Stimulated activated CD4-positive, alpha-beta T cell treated with anti-CD3 and anti-CD28 coated beads, Interleukin-12 subunit alpha, Interleukin-12 subunit beta, amount 100 ng/mL, for 48 hours (primary cell): ENCODE data around the gene ARFIP1.
"Not testable (repeated sequence)": the region's sequence is repeated elsewhere in the genome, so short reads cannot be mapped to it uniquely, and the experiment has no call there.

Source experiments
- DNase-seq, 3 donors: peaks; one replicate each; pipeline ENCODE4 v3.0.0-alpha.2; 2020; ENCODE audit warnings: low read depth in 2 of 3, low spot score in 1 of 3

Gene ARFIP1

DNA sequence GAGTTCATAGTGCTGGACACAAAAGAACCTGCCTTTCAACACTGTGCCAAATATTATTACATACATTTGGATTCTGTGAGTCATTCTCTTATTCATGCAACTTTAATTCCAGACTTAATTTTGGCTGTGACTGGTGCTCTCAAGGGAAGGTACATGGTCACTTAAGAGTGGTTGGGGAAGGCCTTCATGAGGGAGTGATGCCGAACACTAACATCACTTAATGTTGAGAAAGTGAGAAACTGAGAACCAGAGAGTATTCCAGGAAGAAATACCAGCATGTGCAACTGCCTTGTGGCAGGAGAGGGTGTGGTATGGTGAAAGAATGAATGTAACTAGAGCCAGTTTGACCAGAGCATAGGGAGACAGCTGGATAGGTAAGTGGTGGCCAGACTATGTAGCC, 114.9 kb downstream of the ARFIP1 start:
- no peak for DNase-seq

DNA sequence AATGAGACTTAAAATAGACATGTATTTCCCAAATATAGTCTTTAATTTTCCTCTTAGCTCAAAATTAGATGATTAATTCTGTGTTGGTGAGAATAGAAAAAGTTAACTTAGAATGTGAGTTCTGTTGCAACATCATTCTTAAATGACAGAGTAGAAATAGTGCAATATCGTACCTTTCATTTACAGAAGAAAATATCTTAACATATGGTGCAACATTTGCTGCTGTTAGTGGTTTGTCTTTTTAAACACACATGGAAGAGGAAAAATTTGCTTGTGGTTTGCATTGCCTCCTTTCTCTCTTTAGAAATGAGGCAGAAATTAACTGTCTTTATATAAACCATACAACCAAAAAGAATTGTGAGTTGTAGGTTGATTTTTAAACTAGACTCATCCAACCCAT, 117.1 kb downstream of the ARFIP1 start:
- no peak for DNase-seq

DNA sequence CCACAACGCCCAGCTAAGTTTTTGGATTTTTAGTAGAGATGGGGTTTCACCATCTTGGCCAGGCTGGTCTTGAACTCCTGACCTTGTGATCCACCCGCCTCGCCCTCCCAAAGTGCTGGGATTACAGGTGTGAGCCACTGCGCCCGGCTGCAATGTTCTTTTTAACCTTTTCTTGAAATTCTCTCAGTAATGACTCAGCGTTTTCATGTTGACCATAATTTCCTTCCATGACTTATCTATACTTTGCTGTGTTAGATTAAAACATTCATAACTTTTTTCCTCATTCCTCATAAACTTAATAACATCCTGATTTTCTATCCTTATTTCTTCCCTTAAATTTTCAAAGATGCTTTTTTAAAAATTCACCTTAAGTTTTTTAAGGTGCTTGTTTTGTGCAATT, 118.4 kb downstream of the ARFIP1 start:
- DNase-seq, result not testable (repeated sequence)

DNA sequence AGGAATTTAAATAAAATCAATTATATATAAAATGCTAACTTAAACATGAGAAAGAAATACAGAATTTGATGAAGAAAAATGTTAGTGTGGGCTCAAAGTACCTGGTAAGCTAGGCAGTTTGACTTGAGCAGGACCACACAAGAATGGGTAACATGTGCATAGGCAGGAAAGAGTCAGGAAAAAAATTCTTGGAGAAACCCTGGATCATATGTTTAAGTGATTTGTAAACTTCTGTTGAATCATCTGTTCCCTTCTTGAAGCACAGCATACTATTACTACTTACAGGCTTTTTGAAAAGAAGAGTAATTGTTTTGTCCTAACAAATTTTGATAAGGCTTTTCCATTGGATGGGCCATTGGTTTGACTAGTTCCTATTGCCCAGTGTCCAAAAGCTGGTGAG, 118.9 kb downstream of the ARFIP1 start:
- no peak for DNase-seq

DNA sequence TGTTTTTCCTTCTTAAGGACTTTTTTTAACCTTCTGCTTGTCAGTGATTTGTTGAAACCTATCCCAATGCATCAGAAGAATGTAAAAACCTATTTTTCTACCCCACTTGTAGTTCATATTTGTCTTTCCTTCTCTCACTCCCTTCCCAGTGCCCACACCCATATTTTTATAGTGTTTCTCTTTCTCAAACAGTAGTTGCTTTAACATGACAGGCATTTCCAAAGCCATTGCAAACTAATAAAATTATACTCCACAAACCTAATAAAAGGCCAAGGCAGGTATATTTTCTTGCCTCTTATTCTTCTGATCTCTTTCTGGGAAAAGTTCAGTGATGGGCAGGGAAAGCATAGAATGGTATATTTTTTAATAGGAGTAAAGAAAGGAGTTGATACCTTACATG, 120.6 kb downstream of the ARFIP1 start:
- no peak for DNase-seq

DNA sequence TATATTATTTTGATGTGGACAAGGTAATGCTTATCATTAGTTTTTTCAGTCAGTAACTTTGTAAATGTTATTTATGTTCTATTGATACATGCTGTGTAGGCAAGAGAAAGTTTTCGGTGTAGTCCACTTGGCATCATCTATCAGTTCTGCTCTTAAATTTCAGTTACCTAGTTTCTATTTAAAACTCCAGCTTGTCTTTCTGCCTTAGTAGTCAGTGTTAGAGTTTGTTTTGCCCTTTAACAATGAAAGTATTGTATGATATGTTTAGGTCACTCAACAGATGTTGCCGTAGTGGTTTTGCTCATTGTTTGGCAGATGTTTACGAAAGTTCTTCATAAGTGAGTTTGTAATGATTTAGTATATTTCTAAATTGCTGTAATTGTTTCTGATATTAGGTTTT, 121.5 kb downstream of the ARFIP1 start:
- DNase-seq, result no peak

DNA sequence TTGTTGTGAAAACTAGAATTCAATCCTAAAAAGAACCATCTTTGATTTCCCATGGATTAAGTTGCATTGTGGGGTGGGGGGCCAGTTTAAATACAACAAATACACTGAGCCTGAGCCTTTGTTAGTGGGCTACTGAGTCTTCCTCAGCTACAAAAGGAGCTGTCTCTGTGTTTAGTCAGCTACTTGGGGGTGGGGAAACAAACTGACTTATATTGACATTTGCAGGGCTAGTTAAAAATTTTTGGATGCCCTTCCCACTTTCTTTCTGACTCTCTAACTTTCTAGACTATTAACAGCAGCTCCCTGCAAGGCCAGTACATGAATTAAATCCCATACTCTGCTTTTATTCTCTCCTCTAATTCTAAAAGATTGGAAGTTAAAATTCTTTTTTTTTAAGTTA, 123.9 kb downstream of the ARFIP1 start:
- DNase-seq, result no peak

DNA sequence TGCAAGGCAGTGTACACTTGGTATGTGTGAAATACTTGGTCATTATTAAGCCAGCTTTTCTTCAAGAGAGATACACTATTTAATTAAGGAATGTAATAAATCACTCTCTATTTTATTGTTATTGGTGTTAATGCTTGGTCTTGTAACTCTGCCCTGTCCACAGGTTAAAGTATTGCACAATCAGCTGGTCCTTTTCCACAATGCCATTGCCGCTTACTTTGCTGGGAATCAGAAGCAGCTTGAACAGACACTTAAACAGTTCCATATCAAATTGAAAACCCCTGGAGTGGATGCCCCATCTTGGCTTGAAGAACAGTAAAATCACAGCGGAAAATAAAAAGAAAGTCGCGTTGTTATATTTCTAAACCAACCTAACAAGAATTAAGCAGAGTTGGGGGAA, 130.1 kb downstream of the ARFIP1 start:
- DNase-seq, result no peak

DNA sequence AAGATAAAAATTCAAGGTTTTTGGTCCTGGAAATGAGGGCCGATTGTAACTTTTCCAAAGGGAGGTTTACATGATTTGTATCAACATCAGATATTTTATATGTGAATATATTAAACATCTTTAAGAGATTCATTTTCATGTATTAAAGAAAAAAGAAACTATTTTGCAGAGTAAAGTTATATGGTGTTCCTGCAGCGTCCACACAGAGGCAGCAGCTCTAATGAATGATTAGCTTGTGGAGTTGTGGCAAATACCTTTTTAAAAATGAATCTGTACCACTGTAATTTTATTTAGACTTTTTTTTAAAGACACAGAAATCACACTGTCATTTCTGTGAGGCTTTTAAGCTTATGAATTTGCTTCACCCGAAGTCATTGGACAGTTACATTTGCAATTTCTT, 130.8 kb downstream of the ARFIP1 start:
- no peak for DNase-seq

DNA sequence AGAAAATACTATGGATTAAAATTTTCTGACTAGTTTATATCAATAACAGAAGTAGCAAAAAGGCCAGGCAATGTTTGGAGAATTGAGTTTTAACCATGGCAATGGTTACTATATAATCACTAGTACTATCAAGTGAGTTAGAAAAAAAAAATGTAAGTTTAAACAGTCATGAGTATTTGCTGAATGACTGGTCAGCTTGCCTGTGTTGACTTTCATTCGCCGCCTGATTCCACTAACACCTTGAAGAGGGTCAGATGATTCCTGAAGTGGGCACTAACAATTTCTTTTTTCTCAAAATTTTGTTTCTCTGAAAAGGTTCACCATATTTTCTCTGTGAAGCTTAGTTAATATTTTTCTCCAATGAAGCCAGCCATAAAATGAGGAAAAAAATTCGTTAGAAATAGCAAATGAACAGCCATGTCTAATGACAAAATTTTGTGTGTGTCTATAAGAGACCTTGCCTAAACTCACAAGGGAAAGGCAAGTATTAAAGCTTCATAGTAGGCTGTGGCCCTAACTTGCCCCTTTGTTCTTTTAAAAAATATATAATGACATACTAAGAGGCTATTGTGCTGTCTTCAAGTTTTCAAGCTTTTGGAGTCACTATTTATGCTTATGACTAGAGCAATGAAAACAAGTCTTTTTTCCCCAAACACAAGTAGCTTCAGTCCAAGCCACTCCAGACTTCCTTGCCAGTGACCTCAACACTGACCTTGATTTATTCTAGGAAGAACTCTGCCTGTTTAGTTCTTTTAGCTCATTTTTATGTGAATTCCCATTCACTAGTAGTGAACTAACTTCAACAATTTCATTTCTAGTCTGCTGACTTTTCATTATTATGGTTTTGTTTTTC, 138.0 kb downstream of the ARFIP1 start:
- DNase-seq, result no peak

DNA sequence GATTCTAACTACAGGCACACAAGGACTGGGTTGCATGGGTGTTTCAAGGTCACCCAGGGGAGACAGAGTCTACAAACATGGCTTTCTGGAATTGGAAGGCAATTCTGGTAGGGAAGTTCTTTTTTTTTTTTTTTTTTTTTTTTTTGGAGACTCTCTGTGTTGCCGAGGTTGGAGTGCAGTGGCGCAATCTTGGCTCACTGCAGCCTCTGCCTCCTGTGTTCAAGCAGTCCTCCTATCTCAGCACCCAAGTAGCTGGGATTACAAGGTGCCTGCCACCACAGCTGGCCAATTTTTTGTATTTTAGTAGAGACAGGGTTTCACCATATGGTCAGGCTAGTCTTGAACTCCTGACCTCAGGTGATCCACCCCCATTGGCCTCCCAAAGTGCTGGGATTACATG, 140.1 kb downstream of the ARFIP1 start:
- DNase-seq, result no peak

DNA sequence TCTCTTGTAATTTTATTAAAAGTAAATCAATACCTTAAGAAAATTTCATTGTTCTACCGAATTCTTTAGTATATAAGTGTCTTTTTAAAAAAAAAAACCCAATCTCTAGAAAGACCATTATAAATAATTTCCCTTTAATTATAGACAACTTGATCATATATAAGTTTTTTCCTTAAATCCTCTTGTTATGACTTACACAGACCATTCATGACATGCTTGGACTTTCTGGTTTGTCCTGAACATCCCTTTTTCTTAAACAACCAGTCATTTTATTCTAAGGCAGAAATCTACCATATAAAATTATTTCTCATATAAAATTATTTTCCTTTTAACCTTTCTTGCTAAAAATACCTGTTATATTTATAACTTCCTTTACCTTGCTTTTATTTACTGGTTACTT, 141.0 kb downstream of the ARFIP1 start:
- DNase-seq, result no peak

DNA sequence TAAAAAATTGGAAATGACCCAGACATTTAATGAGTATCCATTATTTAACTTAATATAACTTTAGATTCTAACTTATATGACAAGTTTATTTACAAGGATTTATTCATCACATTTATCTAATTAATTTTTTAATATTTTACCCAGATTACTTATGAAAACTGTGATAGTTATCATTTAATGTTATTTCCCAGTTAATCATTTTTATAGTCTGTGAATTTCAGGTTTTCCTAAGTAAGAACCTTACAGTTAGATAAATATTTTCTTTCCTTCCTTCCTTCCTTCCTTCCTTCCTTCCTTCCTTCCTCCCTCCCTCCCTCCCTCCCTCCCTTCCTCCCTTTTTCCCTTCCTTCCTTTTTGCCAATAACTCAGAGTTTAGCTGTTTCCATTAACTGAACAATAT, 141.5 kb downstream of the ARFIP1 start:
- no peak for DNase-seq

DNA sequence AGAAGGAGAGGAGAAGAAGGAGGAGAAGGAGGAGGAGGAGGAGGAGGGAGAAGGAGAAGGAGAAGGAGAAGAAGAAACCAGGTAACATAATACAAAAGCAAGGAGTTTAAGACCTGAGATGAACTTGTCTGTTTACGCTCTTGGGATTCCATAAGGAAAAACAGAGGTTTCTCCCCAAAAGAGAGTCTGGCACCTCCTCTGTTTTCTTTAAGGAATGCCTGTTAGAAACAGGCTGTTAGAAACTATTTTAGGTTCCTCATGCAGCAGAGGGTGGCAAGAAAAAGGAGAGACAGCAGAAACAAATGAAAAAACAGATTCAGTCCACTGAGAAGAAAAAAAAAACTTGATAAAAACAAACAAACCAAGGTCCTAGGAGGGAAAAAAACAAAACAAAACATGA, 146.1 kb downstream of the ARFIP1 start:
- no peak for DNase-seq

DNA sequence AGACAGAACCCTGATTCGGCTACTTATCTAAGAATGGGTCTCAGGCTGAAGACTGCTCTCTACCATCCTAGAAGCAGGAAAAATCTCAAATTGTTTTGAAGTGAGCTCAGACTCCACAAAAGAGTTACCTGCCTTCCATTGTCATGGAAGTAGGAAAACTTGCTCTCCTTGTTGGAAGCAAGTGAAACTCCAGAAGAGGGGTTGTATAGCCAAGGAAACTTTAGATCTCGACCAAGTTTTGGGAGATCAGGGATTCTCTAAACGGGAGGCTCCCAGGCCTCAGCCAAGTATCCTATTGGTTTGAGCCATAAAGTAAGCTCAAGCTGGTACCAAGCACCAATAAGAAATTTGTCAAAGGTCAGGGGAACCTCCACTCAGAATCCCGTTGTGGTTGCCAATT, 147.2 kb downstream of the ARFIP1 start:
- DNase-seq, result no peak

DNA sequence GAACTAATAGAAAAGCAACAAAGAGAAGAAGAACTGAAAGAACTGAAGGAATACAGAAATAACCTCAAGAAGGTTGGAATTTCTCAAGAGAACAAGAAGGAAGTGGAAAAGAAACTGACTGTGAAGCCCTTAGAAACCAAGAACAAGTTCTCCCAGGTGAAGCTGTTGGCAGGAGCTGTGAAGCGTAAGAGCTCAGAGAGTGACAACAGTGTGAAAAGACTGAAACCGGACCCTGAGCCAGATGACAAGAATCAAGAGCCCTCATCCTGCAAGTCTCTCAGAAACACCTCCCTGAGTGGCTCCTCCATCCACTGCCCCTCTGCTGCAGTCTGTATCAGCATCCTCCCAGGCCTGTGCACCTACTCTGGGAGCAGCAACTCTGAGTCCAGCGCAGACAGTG, 148.0 kb downstream of the ARFIP1 start:
- DNase-seq, result no peak

DNA sequence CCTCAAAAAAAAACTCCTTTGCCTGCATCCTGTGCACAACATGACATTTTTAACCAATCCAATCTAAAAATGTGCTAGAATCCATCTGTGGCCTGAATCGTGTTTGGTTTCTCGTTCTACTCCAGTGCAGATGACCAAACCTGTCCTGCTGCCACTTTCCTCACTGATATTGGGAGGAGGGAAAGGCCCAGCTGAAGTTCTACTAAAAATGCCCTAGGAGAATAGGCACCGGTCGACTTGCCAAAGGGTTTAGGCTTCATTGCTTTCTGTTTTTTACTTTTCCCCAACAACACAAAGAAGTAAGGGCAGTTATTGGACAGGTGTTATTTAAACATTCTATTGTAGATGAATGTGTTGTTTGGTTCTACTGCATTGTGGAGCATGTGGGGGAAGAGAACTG, 148.5 kb downstream of the ARFIP1 start:
- DNase-seq, result no peak

DNA sequence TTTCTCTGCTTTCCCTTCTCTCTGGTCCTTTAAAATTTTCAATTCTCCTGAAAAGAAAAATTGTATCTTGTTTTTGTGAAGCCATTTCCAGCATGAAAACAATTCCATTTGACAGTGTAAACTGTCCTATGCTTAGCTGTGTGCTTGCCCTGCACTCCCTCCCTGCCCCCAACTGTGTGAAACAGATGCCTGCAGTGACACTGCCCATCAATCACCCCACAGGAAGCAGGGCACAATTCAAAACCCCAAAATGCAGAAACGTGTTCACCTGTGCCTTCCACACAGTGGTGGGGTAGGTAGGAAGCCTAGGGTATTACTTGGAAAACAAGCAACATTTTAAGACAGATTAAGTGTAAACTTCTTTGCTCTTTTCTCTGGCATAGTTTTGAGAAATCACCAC, 150.1 kb downstream of the ARFIP1 start:
- no peak for DNase-seq

DNA sequence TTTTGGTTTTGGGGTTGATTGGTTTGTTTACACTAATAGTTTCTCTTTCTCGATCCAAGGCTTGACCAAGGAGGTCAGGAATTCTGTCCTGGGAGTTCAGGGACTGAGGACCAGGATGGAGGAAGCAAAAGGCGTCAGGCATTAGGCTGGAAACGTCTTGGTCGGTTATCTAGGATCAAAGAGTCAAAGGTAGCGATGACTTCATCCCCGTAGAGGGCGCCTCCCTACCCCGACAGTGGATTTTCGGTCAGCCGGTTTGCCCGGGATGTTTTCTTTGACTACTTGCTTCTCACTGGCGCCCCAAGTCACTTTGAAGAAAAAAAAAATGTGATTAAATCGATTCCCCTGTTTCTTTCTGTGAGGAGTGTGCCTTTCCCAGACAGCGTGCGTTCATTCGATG, 155.4 kb downstream of the ARFIP1 start:
- DNase-seq, result peak in 1 of 3 donors; percentile 16

DNA sequence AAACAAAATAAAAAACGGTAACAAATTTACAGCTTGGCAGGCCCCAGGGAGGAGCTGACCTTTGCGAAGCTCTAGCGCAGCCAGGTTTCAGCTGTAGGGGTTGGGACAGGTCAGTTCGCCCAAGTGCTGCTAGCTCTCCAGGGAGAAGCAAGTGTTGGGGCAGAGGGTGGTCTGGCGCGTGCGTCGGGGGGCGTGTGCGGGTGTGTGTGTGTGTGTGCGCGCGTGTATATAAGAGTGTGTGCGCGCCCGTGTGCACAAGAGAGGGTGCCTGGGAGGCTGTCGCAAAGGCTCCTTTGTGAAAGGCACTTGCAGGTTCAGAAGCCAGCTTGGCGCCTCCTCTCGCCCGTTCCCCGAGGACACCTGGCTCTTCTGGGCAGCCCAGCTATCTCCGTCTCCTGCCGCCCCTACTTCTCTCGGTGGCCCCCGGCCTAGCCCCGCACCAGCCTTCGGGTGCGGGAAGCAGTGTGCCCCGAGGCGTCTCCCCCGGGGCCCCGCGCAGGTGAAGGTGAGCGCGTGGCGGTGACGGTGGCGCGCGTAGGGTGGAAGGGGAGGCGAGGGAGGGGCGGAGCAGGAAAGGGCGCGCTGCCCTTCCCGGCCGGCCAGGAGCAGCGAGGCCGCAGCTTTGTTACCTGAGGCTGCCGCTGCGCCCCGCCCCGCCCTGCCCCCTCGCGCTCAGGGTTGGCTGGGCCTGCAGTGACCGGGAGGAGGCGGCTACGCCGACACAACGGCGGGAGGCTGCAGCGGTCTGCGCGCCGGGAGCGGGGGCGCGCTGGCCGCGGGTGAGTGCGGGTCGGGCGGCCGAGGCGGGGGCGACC, 156.1 kb downstream of the ARFIP1 start, which contains the start of gene FHDC1:
FHDC1 (plus strand) TSS at position 693 of the 815 bp plus-strand sequence. CDS start 6,735 bp downstream, outside the sequence.
- DNase-seq, result no peak

DNA sequence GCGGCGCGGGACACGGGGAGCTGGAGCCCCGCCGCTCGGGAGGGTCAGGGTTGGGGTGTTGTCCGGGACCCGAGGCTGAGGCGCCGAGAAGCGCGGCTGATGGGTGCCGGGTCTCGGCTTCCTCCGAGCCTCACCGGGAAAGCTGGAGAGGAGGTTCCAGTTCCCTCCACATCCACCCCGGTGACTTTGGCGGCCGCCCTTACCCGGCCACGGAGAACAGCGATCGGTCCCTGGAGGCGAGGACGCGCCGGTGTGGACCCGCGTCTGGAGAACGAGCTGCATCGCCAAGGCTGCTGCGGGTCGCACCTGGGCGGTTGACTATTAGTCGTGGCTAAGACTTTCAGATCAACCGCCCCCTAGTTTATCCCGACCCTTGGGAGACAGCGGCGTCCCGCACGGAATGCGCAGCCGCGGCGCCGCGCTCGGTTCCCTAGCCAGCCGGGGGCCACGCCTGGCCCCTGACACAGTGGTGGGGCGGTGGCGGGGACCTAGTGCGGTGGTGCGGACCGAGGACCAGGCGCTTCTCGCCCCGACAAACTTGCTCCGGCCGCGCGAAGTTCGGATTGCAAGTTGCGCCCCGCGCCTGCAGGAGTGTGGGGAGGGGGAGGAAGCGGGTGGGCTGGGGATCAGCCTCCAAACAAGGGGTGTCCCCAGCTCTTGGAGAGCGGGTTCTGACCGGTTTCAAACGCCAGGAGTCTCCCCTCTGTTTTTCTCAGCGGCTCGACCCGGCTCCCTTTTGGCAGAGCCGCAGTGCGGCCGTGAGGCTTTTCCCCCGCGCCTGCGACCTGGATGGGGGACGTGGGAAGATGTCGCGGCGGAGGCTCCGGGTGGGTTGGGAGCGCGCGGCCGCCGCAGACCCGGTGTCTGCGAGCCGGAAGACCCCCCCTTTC, 156.9 kb downstream of the ARFIP1 start:
- DNase-seq, result no peak
